Measurements from ENCODE around the gene PLXNC1.

PLXNC1 gene

GRCh38 chr12:94207467-94207848 is 59.1 kb downstream of the PLXNC1 start:
- no peak for DNase-seq (ENCODE audit: low spot score in 2 of 2)
- peak overlapping the region; percentile 83 for H3K4me3 Mint-ChIP-seq
- ATAC-seq (replicated peaks; ENCODE audit: extremely low read depth, poor library complexity, severe bottlenecking): no peak
- H3K36me3 Mint-ChIP-seq (ENCODE audit: insufficient read depth): peaks cover 5% of the 10 kb centered on the region
- H3K27ac Mint-ChIP-seq (ENCODE audit: low read depth): peak overlapping the region; percentile 98
- H3K9me3 Mint-ChIP-seq: no peaks in the 10 kb centered on the region
- no peaks in the 10 kb centered on the region for H3K27me3 Mint-ChIP-seq
- peaks cover 49% of the 10 kb centered on the region for H3K4me1 Mint-ChIP-seq

- Mint-ChIP-seq H3K4me3 (peak overlapping the region; percentile 83), H3K27me3 (no peaks in the 10 kb centered on the region), H3K9me3 (no peaks in the 10 kb centered on the region), H3K27ac (ENCODE audit: low read depth) (peak overlapping the region; percentile 98), H3K36me3 (ENCODE audit: insufficient read depth) (peaks cover 5% of the 10 kb centered on the region), H3K4me1 (peaks cover 43% of the 10 kb centered on the region)
- DNase-seq (ENCODE audit: low spot score in 2 of 2) (peak in 1 of 2 donors; percentile 30), ATAC-seq (replicated peaks; ENCODE audit: extremely low read depth, poor library complexity, severe bottlenecking) (peak; percentile 71)
Observed at GRCh38 chr12:94207849-94208621, 59.7 kb downstream of the PLXNC1 start.

- Mint-ChIP-seq H3K27ac (ENCODE audit: low read depth) (peak overlapping the region; percentile 98), H3K27me3 (no peaks in the 10 kb centered on the region), H3K4me3 (peak overlapping the region; percentile 83), H3K9me3 (no peaks in the 10 kb centered on the region), H3K4me1 (peaks cover 42% of the 10 kb centered on the region), H3K36me3 (ENCODE audit: insufficient read depth) (peaks cover 5% of the 10 kb centered on the region)
- no peak for DNase-seq (ENCODE audit: low spot score in 2 of 2)
- ATAC-seq (replicated peaks; ENCODE audit: extremely low read depth, poor library complexity, severe bottlenecking): peak; percentile 21
Observed at GRCh38 chr12:94208622-94208966, 60.2 kb downstream of the PLXNC1 start.

GRCh38 chr12:94209240-94209639 is 60.9 kb downstream of the PLXNC1 start:
- no peak for DNase-seq (ENCODE audit: low spot score in 2 of 2)
- Mint-ChIP-seq H3K27me3 (no peaks in the 10 kb centered on the region), H3K27ac (ENCODE audit: low read depth) (peak overlapping the region; percentile 98), H3K9me3 (no peaks in the 10 kb centered on the region), H3K4me3 (no peak overlapping the region), H3K4me1 (peaks cover 42% of the 10 kb centered on the region), H3K36me3 (ENCODE audit: insufficient read depth) (peaks cover 5% of the 10 kb centered on the region)
- ATAC-seq (replicated peaks; ENCODE audit: extremely low read depth, poor library complexity, severe bottlenecking): no peak

GRCh38 chr12:94211021-94211420 is 62.6 kb downstream of the PLXNC1 start:
- no peak for DNase-seq (ENCODE audit: low spot score in 2 of 2)
- Mint-ChIP-seq H3K4me3 (no peak overlapping the region), H3K27me3 (no peaks in the 10 kb centered on the region), H3K9me3 (no peaks in the 10 kb centered on the region), H3K4me1 (peaks cover 28% of the 10 kb centered on the region), H3K27ac (ENCODE audit: low read depth) (no peak overlapping the region), H3K36me3 (ENCODE audit: insufficient read depth) (peaks cover 8% of the 10 kb centered on the region)
- ATAC-seq (replicated peaks; ENCODE audit: extremely low read depth, poor library complexity, severe bottlenecking): no peak

- ATAC-seq (replicated peaks; ENCODE audit: extremely low read depth, poor library complexity, severe bottlenecking) (no peak), DNase-seq (ENCODE audit: low spot score in 2 of 2) (no peak)
- Mint-ChIP-seq H3K4me3 (no peak overlapping the region), H3K27ac (ENCODE audit: low read depth) (no peak overlapping the region), H3K4me1 (no peaks in the 10 kb centered on the region), H3K36me3 (ENCODE audit: insufficient read depth) (peaks cover 5% of the 10 kb centered on the region), H3K9me3 (no peaks in the 10 kb centered on the region), H3K27me3 (no peaks in the 10 kb centered on the region)
Observed at GRCh38 chr12:94218233-94218632, 69.9 kb downstream of the PLXNC1 start.

- ATAC-seq (replicated peaks; ENCODE audit: extremely low read depth, poor library complexity, severe bottlenecking): no peak
- Mint-ChIP-seq H3K36me3 (ENCODE audit: insufficient read depth) (peaks cover 5% of the 10 kb centered on the region), H3K4me1 (no peaks in the 10 kb centered on the region), H3K27me3 (no peaks in the 10 kb centered on the region), H3K27ac (ENCODE audit: low read depth) (no peak overlapping the region), H3K9me3 (no peaks in the 10 kb centered on the region), H3K4me3 (no peak overlapping the region)
- no peak for DNase-seq (ENCODE audit: low spot score in 2 of 2)
Observed at GRCh38 chr12:94219622-94220302, 71.4 kb downstream of the PLXNC1 start.

- DNase-seq (ENCODE audit: low spot score in 2 of 2) (no peak), ATAC-seq (replicated peaks; ENCODE audit: extremely low read depth, poor library complexity, severe bottlenecking) (no peak)
- Mint-ChIP-seq H3K36me3 (ENCODE audit: insufficient read depth) (peaks cover 6% of the 10 kb centered on the region), H3K4me3 (no peak overlapping the region), H3K9me3 (no peaks in the 10 kb centered on the region), H3K4me1 (no peaks in the 10 kb centered on the region), H3K27ac (ENCODE audit: low read depth) (no peak overlapping the region), H3K27me3 (no peaks in the 10 kb centered on the region)
Observed at GRCh38 chr12:94220804-94221203, 72.4 kb downstream of the PLXNC1 start.

GRCh38 chr12:94222351-94223084 is 74.1 kb downstream of the PLXNC1 start:
- no peak overlapping the region for H3K4me3 Mint-ChIP-seq
- H3K27me3 Mint-ChIP-seq: no peaks in the 10 kb centered on the region
- DNase-seq (ENCODE audit: low spot score in 2 of 2) (no peak), ATAC-seq (replicated peaks; ENCODE audit: extremely low read depth, poor library complexity, severe bottlenecking) (no peak)
- H3K4me1 Mint-ChIP-seq: no peaks in the 10 kb centered on the region
- H3K36me3 Mint-ChIP-seq (ENCODE audit: insufficient read depth): peaks cover 5% of the 10 kb centered on the region
- H3K9me3 Mint-ChIP-seq: no peaks in the 10 kb centered on the region
- H3K27ac Mint-ChIP-seq (ENCODE audit: low read depth): no peak overlapping the region

- Mint-ChIP-seq H3K9me3 (no peaks in the 10 kb centered on the region), H3K4me3 (no peak overlapping the region), H3K27me3 (no peaks in the 10 kb centered on the region), H3K36me3 (ENCODE audit: insufficient read depth) (peaks cover 10% of the 10 kb centered on the region), H3K4me1 (no peaks in the 10 kb centered on the region), H3K27ac (ENCODE audit: low read depth) (no peak overlapping the region)
- ATAC-seq (replicated peaks; ENCODE audit: extremely low read depth, poor library complexity, severe bottlenecking) (no peak), DNase-seq (ENCODE audit: low spot score in 2 of 2) (no peak)
Observed at GRCh38 chr12:94223842-94224241, 75.5 kb downstream of the PLXNC1 start.

- no peak for ATAC-seq (replicated peaks; ENCODE audit: extremely low read depth, poor library complexity, severe bottlenecking)
- no peak for DNase-seq (ENCODE audit: low spot score in 2 of 2)
- no peak overlapping the region for H3K4me3 Mint-ChIP-seq
- no peaks in the 10 kb centered on the region for H3K27me3 Mint-ChIP-seq
- peaks cover 10% of the 10 kb centered on the region for H3K36me3 Mint-ChIP-seq (ENCODE audit: insufficient read depth)
- H3K4me1 Mint-ChIP-seq: peaks cover 4% of the 10 kb centered on the region
- H3K9me3 Mint-ChIP-seq: no peaks in the 10 kb centered on the region
- H3K27ac Mint-ChIP-seq (ENCODE audit: low read depth): no peak overlapping the region
Observed at GRCh38 chr12:94225506-94225905, 77.1 kb downstream of the PLXNC1 start.

GRCh38 chr12:94225947-94226630 is 77.7 kb downstream of the PLXNC1 start:
- ATAC-seq (replicated peaks; ENCODE audit: extremely low read depth, poor library complexity, severe bottlenecking) (no peak), DNase-seq (ENCODE audit: low spot score in 2 of 2) (no peak)
- Mint-ChIP-seq H3K27ac (ENCODE audit: low read depth) (no peak overlapping the region), H3K4me1 (peaks cover 7% of the 10 kb centered on the region), H3K27me3 (no peaks in the 10 kb centered on the region), H3K4me3 (no peak overlapping the region), H3K9me3 (no peaks in the 10 kb centered on the region), H3K36me3 (ENCODE audit: insufficient read depth) (peaks cover 10% of the 10 kb centered on the region)
